ENCODE measurements around the gene AKAP8. TPM values are rescaled to one million over a fixed set of nuclear protein-coding genes. Genes with fewer than 3 reads are reported as not detected.
A peak's percentile ranks its signal among the peaks of the same experiment; 100 is the strongest.
"Not testable (repeated sequence)": the region's sequence is repeated elsewhere in the genome, so short reads cannot be mapped to it uniquely, and the experiment has no call there.

The AKAP8 gene
- total and polyA plus RNA-seq, 9 of the 15 experiments (the other 6 are each of a cell fraction or from before 2014, with no cell fraction given), result 3.4 to 56.5 (median 15.0) TPM

- H3K27ac ChIP-seq (ENCODE audit: extremely low read depth, low read depth, low read length); CTCF ChIA-PET (ENCODE audit: low intra/inter-chr PET ratio): not testable (repeated sequence)
Measured at GRCh38 chr19:15411351-15411750, 31.8 kb upstream of the AKAP8 start.

GRCh38 chr19:15404780-15405211 lies 25.2 kb upstream of the AKAP8 start:
- CTCF ChIA-PET (ENCODE audit: low intra/inter-chr PET ratio), result no interaction called here
- FAIRE-seq, result no peak
- DNase-seq (ENCODE audit: extremely low read depth in 1 of 4, low spot score in 3 of 4), result no peak
- in situ Hi-C loops (cut with MboI), result no loop called here
- intact Hi-C loops (cut with micrococcal nuclease), result no loop called here
- TF ChIP-seq ZNF175 (CRISPR knock-in tag; IDR thresholded peaks at IDR 0.05; ENCODE audit: low read depth) (no peak), CHD2 (IDR thresholded peaks at IDR 0.05; ENCODE audit: low read depth, low read length) (no peak), ILK (tag; IDR thresholded peaks at IDR 0.05; ENCODE audit: borderline replicate concordance, low read depth) (no peak), TAF1 (IDR thresholded peaks at IDR 0.05; ENCODE audit: control insufficient read depth, extremely low read depth, insufficient read depth, low read length, severe bottlenecking) (no peak), IFI16 (CRISPR knock-in tag; IDR thresholded peaks at IDR 0.05) (no peak), SIN3A (IDR thresholded peaks at IDR 0.05; ENCODE audit: borderline replicate concordance in 2 of 2, control insufficient read depth in 1 of 2, low read depth in 2 of 2, low read length in 2 of 2) (no peak), ZKSCAN3 (CRISPR knock-in tag; IDR thresholded peaks at IDR 0.05) (no peak)
- WGBS (ENCODE audit: insufficient coverage, low coverage, missing lambda C conversion rate), result 65% methylated on average over 3 of the region's 3 CpGs
- Histone ChIP-seq H3K36me3 (ENCODE audit: control insufficient read depth, insufficient read depth, low read length) (peaks cover 89% of the 10 kb centered on the region), H3K9me3 (replicated peaks; ENCODE audit: control insufficient read depth, insufficient read depth, low read depth, low read length) (no peaks in the 10 kb centered on the region), H3K79me2 (ENCODE audit: control insufficient read depth, insufficient read depth, low read length) (peaks cover 83% of the 10 kb centered on the region), H3K4me1 (replicated peaks in 1 of 2; ENCODE audit: control insufficient read depth in 2 of 2, insufficient read depth in 2 of 2, low read length in 2 of 2) (peaks cover 2 to 7% of the 10 kb centered on the region in 2 experiments; a peak in 4 of 5 replicates), H3K9me1 (ENCODE audit: control insufficient read depth, insufficient read depth, low read length) (peaks cover 5% of the 10 kb centered on the region), H3K27me3 (ENCODE audit: control insufficient read depth in 2 of 2, insufficient read depth in 2 of 2, low read length in 2 of 2) (no peaks in the 10 kb centered on the region), H3K9ac (ENCODE audit: insufficient read depth in 1 of 2, low read depth in 2 of 2, low read length in 2 of 2) (peak overlapping the region in 1 of 2 experiments; percentile 11; a peak in 1 of 4 replicates), H3K27ac (ENCODE audit: extremely low read depth, low read depth, low read length) (no peak overlapping the region), H2AFZ (ENCODE audit: low read depth, low read length) (no peak overlapping the region), H3K4me2 (ENCODE audit: insufficient read depth, low read length) (no peak overlapping the region), H3K4me3 (no peak overlapping the region), H4K20me1 (replicated peaks; ENCODE audit: control insufficient read depth, insufficient read depth, low read length) (peaks cover 26% of the 10 kb centered on the region)
- POLR2A ChIA-PET, result interaction anchor here (0.8 to 1.7 kb wide), 4 partner anchors 9 to 29 kb away, joined by 3 to 11 read pairs (median 6); partner anchors contain the start of gene AKAP8L
- ATAC-seq, result no peak
- no TSS peak for BruUV-seq (replicated peaks)

More at GRCh38 chr19:15411351-15411750, 31.8 kb upstream of the AKAP8 start:
- TF ChIP-seq CEBPB (tag; IDR thresholded peaks at IDR 0.05), result peak; percentile 72
- 95% methylated on average over 2 of the region's 2 CpGs for WGBS (ENCODE audit: insufficient coverage, low coverage, missing lambda C conversion rate)
- ATAC-seq; FAIRE-seq; H3K9ac ChIP-seq (ENCODE audit: insufficient read depth in 1 of 2, low read depth in 2 of 2, low read length in 2 of 2); in situ Hi-C loops (cut with MboI); H3K9me1 ChIP-seq (ENCODE audit: control insufficient read depth, insufficient read depth, low read length); H3K9me3 ChIP-seq (replicated peaks; ENCODE audit: control insufficient read depth, insufficient read depth, low read depth, low read length); intact Hi-C loops (cut with micrococcal nuclease); H2AFZ ChIP-seq (ENCODE audit: low read depth, low read length); DNase-seq (ENCODE audit: extremely low read depth in 1 of 4, low spot score in 3 of 4); H3K4me3 ChIP-seq; H3K27me3 ChIP-seq (ENCODE audit: control insufficient read depth in 2 of 2, insufficient read depth in 2 of 2, low read length in 2 of 2); BruUV-seq (replicated peaks); H3K4me2 ChIP-seq (ENCODE audit: insufficient read depth, low read length): not testable (repeated sequence)
- H3K36me3 ChIP-seq (ENCODE audit: control insufficient read depth, insufficient read depth, low read length), result peaks cover 68% of the 10 kb centered on the region
- peaks cover 23% of the 10 kb centered on the region for H4K20me1 ChIP-seq (replicated peaks; ENCODE audit: control insufficient read depth, insufficient read depth, low read length)
- POLR2A ChIA-PET, result interaction anchor here (0.6 to 0.7 kb wide), 3 partner anchors 32 to 322 kb away, joined by 3 to 4 read pairs (median 3); no protein-coding TSS in a partner anchor
- H3K4me1 ChIP-seq (replicated peaks in 1 of 2; ENCODE audit: control insufficient read depth in 2 of 2, insufficient read depth in 2 of 2, low read length in 2 of 2), result peaks cover 11 to 14% of the 10 kb centered on the region in 2 experiments
- peaks cover 95% of the 10 kb centered on the region for H3K79me2 ChIP-seq (ENCODE audit: control insufficient read depth, insufficient read depth, low read length)
